Measurements from ENCODE around the gene DNPH1. TPM values are rescaled to one million over a fixed set of nuclear protein-coding genes. Genes with fewer than 3 reads are reported as not detected.

Gene DNPH1
- polyA plus RNA-seq, 2 donors: 62.3 to 115 TPM

- no peak overlapping the region for H3K27ac ChIP-seq (ENCODE audit: low read depth in 2 of 2, low read length in 1 of 2)
- no peak overlapping the region for H3K4me3 ChIP-seq (ENCODE audit: low read depth in 1 of 2, low read length in 2 of 2)
- 88 to 92% methylated on average over 20 of the region's 20 CpGs for WGBS, 2 donors
- no peaks in the 10 kb centered on the region for H3K27me3 ChIP-seq (ENCODE audit: control insufficient read depth in 1 of 2, insufficient read depth in 2 of 2, low read length in 2 of 2)
- H3K36me3 ChIP-seq (ENCODE audit: control insufficient read depth in 2 of 2, insufficient read depth in 2 of 2, low read length in 1 of 2): peaks cover 20 to 35% of the 10 kb centered on the region in 2 donors
- H3K4me1 ChIP-seq (ENCODE audit: control insufficient read depth in 2 of 2, insufficient read depth in 2 of 2, low read length in 1 of 2): peaks cover 3 to 4% of the 10 kb centered on the region in 2 donors
- no peaks in the 10 kb centered on the region for H3K9me3 ChIP-seq (ENCODE audit: control insufficient read depth in 2 of 2, insufficient read depth in 1 of 2, low read depth in 1 of 2, low read length in 1 of 2)
Observed at GRCh38 chr6:43178951-43179830, 50.1 kb downstream of the DNPH1 start.

- Histone ChIP-seq H3K4me1 (ENCODE audit: control insufficient read depth in 2 of 2, insufficient read depth in 2 of 2, low read length in 1 of 2) (peaks cover 3 to 6% of the 10 kb centered on the region in 2 donors), H3K36me3 (ENCODE audit: control insufficient read depth in 2 of 2, insufficient read depth in 2 of 2, low read length in 1 of 2) (peaks cover 20 to 34% of the 10 kb centered on the region in 2 donors), H3K27me3 (ENCODE audit: control insufficient read depth in 1 of 2, insufficient read depth in 2 of 2, low read length in 2 of 2) (no peaks in the 10 kb centered on the region), H3K4me3 (ENCODE audit: low read depth in 1 of 2, low read length in 2 of 2) (no peak overlapping the region), H3K27ac (ENCODE audit: low read depth in 2 of 2, low read length in 1 of 2) (no peak overlapping the region), H3K9me3 (ENCODE audit: control insufficient read depth in 2 of 2, insufficient read depth in 1 of 2, low read depth in 1 of 2, low read length in 1 of 2) (no peaks in the 10 kb centered on the region)
- 85 to 90% methylated on average over 12 of the region's 12 CpGs for WGBS, 2 donors
Observed at GRCh38 chr6:43178150-43178549, 51.1 kb downstream of the DNPH1 start.

- peaks cover 3 to 9% of the 10 kb centered on the region in 2 donors for H3K4me1 ChIP-seq (ENCODE audit: control insufficient read depth in 2 of 2, insufficient read depth in 2 of 2, low read length in 1 of 2)
- WGBS, 2 donors: 93 to 95% methylated on average over 6 of the region's 6 CpGs
- peaks cover 20 to 34% of the 10 kb centered on the region in 2 donors for H3K36me3 ChIP-seq (ENCODE audit: control insufficient read depth in 2 of 2, insufficient read depth in 2 of 2, low read length in 1 of 2)
- no peak overlapping the region for H3K4me3 ChIP-seq (ENCODE audit: low read depth in 1 of 2, low read length in 2 of 2)
- H3K27me3 ChIP-seq (ENCODE audit: control insufficient read depth in 1 of 2, insufficient read depth in 2 of 2, low read length in 2 of 2): no peaks in the 10 kb centered on the region
- no peak overlapping the region for H3K27ac ChIP-seq (ENCODE audit: low read depth in 2 of 2, low read length in 1 of 2)
- no peaks in the 10 kb centered on the region for H3K9me3 ChIP-seq (ENCODE audit: control insufficient read depth in 2 of 2, insufficient read depth in 1 of 2, low read depth in 1 of 2, low read length in 1 of 2)
Observed at GRCh38 chr6:43176423-43176786, 52.9 kb downstream of the DNPH1 start.

- peaks cover 3 to 9% of the 10 kb centered on the region in 2 donors for H3K4me1 ChIP-seq (ENCODE audit: control insufficient read depth in 2 of 2, insufficient read depth in 2 of 2, low read length in 1 of 2)
- H3K9me3 ChIP-seq (ENCODE audit: control insufficient read depth in 2 of 2, insufficient read depth in 1 of 2, low read depth in 1 of 2, low read length in 1 of 2): no peaks in the 10 kb centered on the region
- no peak overlapping the region for H3K4me3 ChIP-seq (ENCODE audit: low read depth in 1 of 2, low read length in 2 of 2)
- H3K27ac ChIP-seq (ENCODE audit: low read depth in 2 of 2, low read length in 1 of 2): peak overlapping the region in 1 of 2 donors; percentile 47
- H3K36me3 ChIP-seq (ENCODE audit: control insufficient read depth in 2 of 2, insufficient read depth in 2 of 2, low read length in 1 of 2): peaks cover 20 to 32% of the 10 kb centered on the region in 2 donors
- WGBS, 2 donors: 87 to 89% methylated on average over 11 of the region's 11 CpGs
- no peaks in the 10 kb centered on the region for H3K27me3 ChIP-seq (ENCODE audit: control insufficient read depth in 1 of 2, insufficient read depth in 2 of 2, low read length in 2 of 2)
Observed at GRCh38 chr6:43175676-43176422, 53.4 kb downstream of the DNPH1 start.

Other genes with a start within 250 kb of the DNPH1 start
- 10 to 100 TPM; 16.7 to 17.4 TPM for gene PPP2R5D, start 244.9 kb downstream of the DNPH1 start, polyA plus RNA-seq
- gene MEA1, start 215.5 kb downstream of the DNPH1 start, polyA plus RNA-seq: 10 to 100 TPM; 83.0 to 95.6 TPM
- 10 to 100 TPM; 39.3 to 40.9 TPM for gene KLHDC3, start 215.2 kb downstream of the DNPH1 start, polyA plus RNA-seq
- gene RRP36, start 207.9 kb downstream of the DNPH1 start, polyA plus RNA-seq: 10 to 100 TPM; 18.4 to 40.3 TPM
- 1 to 10 TPM; 5.1 to 5.5 TPM for gene CUL7, start 175.6 kb downstream of the DNPH1 start, polyA plus RNA-seq
- 10 to 100 TPM; 48.9 to 54.6 TPM for gene MRPL2, start 170.0 kb downstream of the DNPH1 start, polyA plus RNA-seq
- gene KLC4, start 169.8 kb downstream of the DNPH1 start, polyA plus RNA-seq: 10 to 100 TPM in 1 of 2 donors, 1 to 10 TPM in 1; 8.4 to 15.3 TPM
- gene PTK7, start 153.2 kb downstream of the DNPH1 start, polyA plus RNA-seq: 10 to 100 TPM; 25.8 to 39.7 TPM
- gene SRF, start 58.2 kb downstream of the DNPH1 start, polyA plus RNA-seq: 10 to 100 TPM; 17.1 to 23.7 TPM
- gene CUL9, start 47.3 kb downstream of the DNPH1 start, polyA plus RNA-seq: 10 to 100 TPM; 26.6 to 64.9 TPM
- gene TTBK1, start 14.0 kb upstream of the DNPH1 start, polyA plus RNA-seq: under 1 TPM; 0.02 TPM
- gene SLC22A7, start 68.8 kb upstream of the DNPH1 start, polyA plus RNA-seq: not detected
- gene CRIP3, start 79.3 kb upstream of the DNPH1 start, polyA plus RNA-seq: 1 to 10 TPM in 1 of 2 donors, under 1 TPM in 1; 0.40 to 1.2 TPM
- gene ZNF318, start 140.2 kb upstream of the DNPH1 start, polyA plus RNA-seq: 1 to 10 TPM; 3.2 to 4.8 TPM
- gene ABCC10, start 198.1 kb upstream of the DNPH1 start, polyA plus RNA-seq: 10 to 100 TPM; 13.3 to 40.6 TPM
- gene DLK2, start 226.1 kb upstream of the DNPH1 start, polyA plus RNA-seq: 10 to 100 TPM; 11.3 to 18.7 TPM
- gene TJAP1, start 248.1 kb upstream of the DNPH1 start, polyA plus RNA-seq: 10 to 100 TPM; 10.5 to 15.1 TPM

Data from esophagus (tissue), 2 donors.